Muscle of leg (tissue), 11 donors: ENCODE measurements around the gene KCTD11. TPM values are rescaled to one million over a fixed set of nuclear protein-coding genes. Genes with fewer than 3 reads are reported as not detected.

Experiments used
- DNase-seq: peaks from one replicate; pipeline ENCODE4 v3.0.0; 2013
- H3K27ac ChIP-seq: one replicate; pipeline ENCODE4 v1.5.1; 2013; ENCODE audit warnings: mild to moderate bottlenecking, low read length, control low read depth
- H3K27me3 ChIP-seq: one replicate; pipeline ENCODE4 v1.6.1; 2013; ENCODE audit warnings: low read length; ENCODE audit not compliant: control insufficient read depth, insufficient read depth
- H3K36me3 ChIP-seq: one replicate; pipeline ENCODE4 v1.6.1; 2013; ENCODE audit warnings: low read length; ENCODE audit not compliant: control insufficient read depth, insufficient read depth
- H3K4me1 ChIP-seq: one replicate; pipeline ENCODE4 v1.6.1; 2013; ENCODE audit warnings: low read length; ENCODE audit not compliant: control insufficient read depth, insufficient read depth
- H3K4me3 ChIP-seq: one replicate; pipeline ENCODE4 v1.5.1; 2013; ENCODE audit warnings: low read length, control low read depth
- H3K9me3 ChIP-seq: replicated peaks from 2 replicates; pipeline ENCODE4 v1.6.1; 2013; ENCODE audit warnings: low read depth, low read length; ENCODE audit not compliant: control insufficient read depth
- WGBS: methylation state at CpG from one replicate; pipeline ENCODE4 v1.1.5; 2013; ENCODE audit warnings: missing lambda C conversion rate; ENCODE audit not compliant: insufficient coverage; 5-methylcytosine and 5-hydroxymethylcytosine counted together
- polyA plus RNA-seq, 8 donors: library from polyadenylated mRNA; unstranded; fragments of 120-200 nt; gene quantifications; one replicate each; pipeline versions ENCODE4 v1.2.1 to v1.2.3, GENCODE V29; 2013; ENCODE audit warnings: inconsistent platforms in 1 of 8, low replicate concordance in 1 of 8; ENCODE audit not compliant: insufficient read length in 8 of 8, insufficient read depth in 1 of 8
- total RNA-seq: library from RNA; stranded (reverse); fragments of 120-200 nt; gene quantifications from one replicate; pipeline ENCODE4 v1.2.4, GENCODE V29; 2013

Gene KCTD11
- total and polyA plus RNA-seq, 9 donors, result 4.7 to 10.5 (median 7.8) TPM

GRCh38 chr17:7322520-7323194 lies 29.3 kb upstream of the KCTD11 start:
- no peaks in the 10 kb centered on the region for H3K4me1 ChIP-seq
- H3K27me3 ChIP-seq, result no peaks in the 10 kb centered on the region
- no peak for DNase-seq
- no peaks in the 10 kb centered on the region for H3K9me3 ChIP-seq
- WGBS, result 95% methylated on average over 15 of the region's 22 CpGs
- H3K36me3 ChIP-seq, result peaks cover 90% of the 10 kb centered on the region
- no peak overlapping the region for H3K27ac ChIP-seq
- no peak overlapping the region for H3K4me3 ChIP-seq

GRCh38 chr17:7323731-7324437 lies 28.1 kb upstream of the KCTD11 start:
- no peaks in the 10 kb centered on the region for H3K9me3 ChIP-seq
- no peak overlapping the region for H3K27ac ChIP-seq
- no peak for DNase-seq
- H3K36me3 ChIP-seq, result peaks cover 78% of the 10 kb centered on the region
- H3K4me3 ChIP-seq, result no peak overlapping the region
- H3K4me1 ChIP-seq, result peaks cover 8% of the 10 kb centered on the region
- no peaks in the 10 kb centered on the region for H3K27me3 ChIP-seq
- WGBS, result 67% methylated on average over 36 of the region's 39 CpGs

DNA sequence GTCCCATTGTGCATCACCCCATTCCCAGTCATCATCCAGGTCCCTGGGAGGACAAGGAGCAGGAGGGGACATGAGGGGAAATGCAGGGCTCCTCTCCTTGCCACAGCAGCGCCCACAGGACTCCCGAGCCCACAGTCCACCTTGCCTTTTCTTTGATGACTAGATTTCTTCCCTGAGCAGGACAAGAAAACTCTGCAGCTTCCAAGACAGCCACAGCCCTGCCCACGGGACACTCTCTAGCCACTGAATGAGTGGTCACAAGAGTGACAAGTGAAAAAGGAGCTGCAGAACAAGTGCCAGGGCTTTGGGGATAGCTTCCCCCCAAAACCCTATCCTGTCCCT lies 27.6 kb upstream of the KCTD11 start:
- no peak for DNase-seq
- no peak overlapping the region for H3K4me3 ChIP-seq
- H3K4me1 ChIP-seq, result peaks cover 8% of the 10 kb centered on the region
- WGBS, result no CpG with 5 or more reads among the region's 3 CpGs
- no peaks in the 10 kb centered on the region for H3K27me3 ChIP-seq
- H3K36me3 ChIP-seq, result peaks cover 75% of the 10 kb centered on the region
- H3K27ac ChIP-seq, result no peak overlapping the region
- H3K9me3 ChIP-seq, result no peaks in the 10 kb centered on the region

- H3K27ac ChIP-seq, result no peak overlapping the region
- no peaks in the 10 kb centered on the region for H3K9me3 ChIP-seq
- 86% methylated on average over 1 of the region's 19 CpGs for WGBS
- no peak overlapping the region for H3K4me3 ChIP-seq
- H3K4me1 ChIP-seq, result peaks cover 8% of the 10 kb centered on the region
- DNase-seq, result no peak
- peaks cover 73% of the 10 kb centered on the region for H3K36me3 ChIP-seq
- H3K27me3 ChIP-seq, result no peaks in the 10 kb centered on the region
Measured at GRCh38 chr17:7325031-7325528, 26.9 kb upstream of the KCTD11 start.

DNA sequence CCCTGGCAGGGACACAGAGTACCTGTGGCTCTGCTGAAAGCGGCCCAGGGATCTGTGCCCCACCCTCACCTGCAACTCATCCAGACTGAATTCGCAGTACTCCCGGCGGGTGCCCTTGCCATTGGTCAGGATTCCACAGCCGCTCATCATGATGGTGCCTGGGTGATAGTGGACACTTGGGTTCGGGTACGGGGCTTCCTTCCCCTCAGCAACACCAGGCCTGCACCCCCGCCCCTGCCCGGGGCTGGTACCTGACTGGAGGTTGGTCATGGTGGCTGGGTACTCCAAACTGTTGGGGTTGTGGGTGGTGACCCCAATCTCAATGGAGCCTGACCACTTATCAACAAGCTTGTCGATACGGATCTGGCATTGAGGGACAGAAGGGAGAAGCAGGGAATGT lies 25.8 kb upstream of the KCTD11 start:
- Histone ChIP-seq H3K4me3 (no peak overlapping the region), H3K4me1 (peaks cover 15% of the 10 kb centered on the region), H3K9me3 (no peaks in the 10 kb centered on the region), H3K36me3 (peaks cover 62% of the 10 kb centered on the region), H3K27ac (no peak overlapping the region), H3K27me3 (no peaks in the 10 kb centered on the region)
- no peak for DNase-seq
- 95% methylated on average over 5 of the region's 11 CpGs for WGBS

DNA sequence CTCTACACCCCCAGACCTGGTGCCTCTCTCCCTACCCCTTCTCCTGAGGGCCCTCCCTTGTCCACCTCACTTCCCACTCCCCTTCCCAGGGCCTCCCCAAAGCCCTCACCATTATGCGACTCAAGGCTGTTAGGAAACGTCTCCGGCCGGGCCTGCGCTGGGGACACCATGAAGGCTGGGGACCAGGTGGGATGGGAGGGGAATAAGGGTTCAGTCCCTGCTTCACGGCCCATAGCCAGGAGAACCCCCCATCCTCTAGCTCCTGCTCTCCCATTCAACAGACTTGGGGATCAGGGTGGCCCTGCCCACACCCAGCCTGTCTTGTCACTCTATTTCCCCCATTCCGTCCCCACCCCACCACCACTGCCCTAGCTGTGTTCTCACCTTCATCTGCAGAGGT lies 24.9 kb upstream of the KCTD11 start:
- DNase-seq, result no peak
- WGBS, result no CpG with 5 or more reads among the region's 7 CpGs
- Histone ChIP-seq H3K27me3 (no peaks in the 10 kb centered on the region), H3K27ac (no peak overlapping the region), H3K4me3 (no peak overlapping the region), H3K36me3 (peaks cover 53% of the 10 kb centered on the region), H3K9me3 (no peaks in the 10 kb centered on the region), H3K4me1 (peaks cover 15% of the 10 kb centered on the region)

- Histone ChIP-seq H3K27me3 (no peaks in the 10 kb centered on the region), H3K36me3 (peaks cover 48% of the 10 kb centered on the region), H3K4me3 (no peak overlapping the region), H3K4me1 (peaks cover 15% of the 10 kb centered on the region), H3K9me3 (no peaks in the 10 kb centered on the region), H3K27ac (no peak overlapping the region)
- WGBS, result 89% methylated on average over 12 of the region's 17 CpGs
- no peak for DNase-seq
Measured at GRCh38 chr17:7327501-7327900, 24.5 kb upstream of the KCTD11 start.

- DNase-seq, result no peak
- peaks cover 15% of the 10 kb centered on the region for H3K4me1 ChIP-seq
- H3K27me3 ChIP-seq, result no peaks in the 10 kb centered on the region
- no peaks in the 10 kb centered on the region for H3K9me3 ChIP-seq
- no peak overlapping the region for H3K27ac ChIP-seq
- H3K4me3 ChIP-seq, result no peak overlapping the region
- 67% methylated on average over 1 of the region's 1 CpG for WGBS
- peaks cover 43% of the 10 kb centered on the region for H3K36me3 ChIP-seq
Measured at GRCh38 chr17:7328009-7328408, 24.0 kb upstream of the KCTD11 start.

DNA sequence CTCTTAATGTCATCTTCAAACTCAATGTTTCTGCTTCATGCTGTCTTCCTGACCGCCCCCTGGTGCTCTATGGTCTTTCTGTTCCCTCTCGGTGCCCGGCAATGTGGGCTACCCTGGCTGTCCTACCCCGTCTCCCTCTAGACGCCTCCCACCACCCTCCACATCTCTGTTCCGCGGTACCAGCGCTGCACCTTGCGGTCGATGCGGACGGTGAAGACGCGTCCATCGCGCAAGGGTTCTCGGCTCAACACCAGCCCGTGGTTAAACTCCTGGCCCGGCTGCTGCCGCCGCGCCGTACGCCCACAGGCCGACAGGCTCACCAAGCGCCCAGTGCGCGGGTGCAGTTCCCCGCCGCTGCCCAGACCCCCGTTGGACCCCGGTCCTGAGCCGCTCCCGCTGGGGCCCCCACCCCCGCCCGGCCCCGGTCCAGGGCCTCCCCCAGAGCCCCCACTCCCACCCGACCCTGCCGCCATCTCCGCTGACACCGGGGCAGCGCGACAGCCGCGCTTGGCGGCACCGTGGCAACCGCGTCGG lies 23.1 kb upstream of the KCTD11 start, which contains the start of gene NEURL4:
NEURL4 (minus strand) TSS at position 496 of the 534 bp plus-strand sequence; CDS start at position 473, 23 bp downstream.
- no peaks in the 10 kb centered on the region for H3K9me3 ChIP-seq
- H3K4me3 ChIP-seq, result peak within 1 kb of the TSS; percentile 96
- H3K36me3 ChIP-seq, result peaks cover 34% of the 10 kb centered on the region
- WGBS, result under 1% methylated on average over 41 of the region's 50 CpGs
- peaks cover 15% of the 10 kb centered on the region for H3K4me1 ChIP-seq
- peak; percentile 32 for DNase-seq
- H3K27me3 ChIP-seq, result no peaks in the 10 kb centered on the region
- H3K27ac ChIP-seq, result peak within 1 kb of the TSS; percentile 100

GRCh38 chr17:7329374-7329996 lies 22.5 kb upstream of the KCTD11 start:
- peak; percentile 100 for DNase-seq
- no peaks in the 10 kb centered on the region for H3K27me3 ChIP-seq
- WGBS, result under 1% methylated on average over 41 of the region's 43 CpGs
- peak overlapping the region; percentile 96 for H3K4me3 ChIP-seq
- H3K36me3 ChIP-seq, result peaks cover 29% of the 10 kb centered on the region
- peaks cover 15% of the 10 kb centered on the region for H3K4me1 ChIP-seq
- H3K27ac ChIP-seq, result peak overlapping the region; percentile 100
- no peaks in the 10 kb centered on the region for H3K9me3 ChIP-seq
